Thymus (tissue), 11 donors: ENCODE data around the gene PTPRR. TPM values are rescaled to one million over a fixed set of nuclear protein-coding genes. Genes with fewer than 3 reads are reported as not detected.

Experiments
- DNase-seq, 9 donors: peaks; one replicate each; pipeline ENCODE4 v3.0.0-alpha.2; 2013; ENCODE audit warnings: low spot score in 9 of 9, low read depth in 6 of 9, missing footprints in 1 of 9
- H3K27ac ChIP-seq, 2 donors: one replicate each; pipeline ENCODE4 v1.5.1; 2013; ENCODE audit warnings: control low read depth in 1 of 2, low read depth in 1 of 2, low read length in 1 of 2, mild to moderate bottlenecking in 1 of 2, moderate library complexity in 1 of 2
- H3K27me3 ChIP-seq, 2 donors: one replicate each; pipeline ENCODE4 v1.5.1; 2013; ENCODE audit warnings: low read length in 1 of 2; ENCODE audit not compliant: control insufficient read depth in 2 of 2, insufficient read depth in 1 of 2
- H3K36me3 ChIP-seq, 2 donors: one replicate each; pipeline ENCODE4 v1.5.1; 2013; ENCODE audit warnings: low read length in 1 of 2, mild to moderate bottlenecking in 1 of 2, moderate library complexity in 1 of 2; ENCODE audit not compliant: control insufficient read depth in 2 of 2, insufficient read depth in 2 of 2
- H3K4me1 ChIP-seq, 2 donors: one replicate each; pipeline ENCODE4 v1.5.1; 2013; ENCODE audit warnings: low read length in 2 of 2; ENCODE audit not compliant: control insufficient read depth in 2 of 2, insufficient read depth in 2 of 2
- H3K4me3 ChIP-seq, 2 donors: one replicate each; pipeline ENCODE4 v1.5.1; 2013; ENCODE audit warnings: low read length in 2 of 2, control low read depth in 1 of 2, mild to moderate bottlenecking in 1 of 2
- H3K9me3 ChIP-seq, 2 donors: one replicate each; pipeline ENCODE4 v1.5.1; 2013; ENCODE audit warnings: low read length in 1 of 2, mild to moderate bottlenecking in 1 of 2; ENCODE audit not compliant: control insufficient read depth in 2 of 2, insufficient read depth in 1 of 2
- WGBS: extraction: QIAGEN DNeasy Blood & Tissue Kit; methylation state at CpG from one replicate; pipeline ENCODE4 v1.1.7; 2013; 5-methylcytosine and 5-hydroxymethylcytosine counted together
- polyA plus RNA-seq: library from polyadenylated mRNA; stranded (reverse); fragments of 200-250 nt; gene quantifications from one replicate; pipeline ENCODE4 v1.2.3, GENCODE V29; 2013
- total RNA-seq: library from RNA; stranded (reverse); fragments of 120-200 nt; gene quantifications from one replicate; pipeline ENCODE4 v1.2.4, GENCODE V29; 2013
- donor health status: healthy.

PTPRR gene
- total and polyA plus RNA-seq, 2 donors, result 0.21 to 0.38 TPM

GRCh38 chr12:70920891-70921290 is 353 bp upstream of the PTPRR start:
- WGBS, result 26% methylated on average over 9 of the region's 9 CpGs
- Histone ChIP-seq H3K36me3 (no peaks in the 10 kb centered on the region), H3K4me3 (no peak overlapping the region), H3K4me1 (no peaks in the 10 kb centered on the region), H3K27ac (no peak overlapping the region), H3K27me3 (peaks cover 2 to 21% of the 10 kb centered on the region in 2 donors), H3K9me3 (no peaks in the 10 kb centered on the region)
- no peak for DNase-seq

- Histone ChIP-seq H3K4me3 (no peak overlapping the region), H3K9me3 (no peaks in the 10 kb centered on the region), H3K36me3 (no peaks in the 10 kb centered on the region), H3K4me1 (no peaks in the 10 kb centered on the region), H3K27me3 (peaks cover 2 to 21% of the 10 kb centered on the region in 2 donors), H3K27ac (no peak overlapping the region)
- 26% methylated on average over 10 of the region's 10 CpGs for WGBS
- no peak for DNase-seq
Observed at GRCh38 chr12:70919597-70920035, 922 bp downstream of the PTPRR start.

- Histone ChIP-seq H3K27ac (no peak overlapping the region), H3K9me3 (no peaks in the 10 kb centered on the region), H3K4me3 (no peak overlapping the region), H3K4me1 (no peaks in the 10 kb centered on the region), H3K27me3 (peaks cover 2 to 21% of the 10 kb centered on the region in 2 donors), H3K36me3 (no peaks in the 10 kb centered on the region)
- WGBS, result 87% methylated on average over 2 of the region's 2 CpGs
- DNase-seq, result no peak
Observed at GRCh38 chr12:70919176-70919575, 1.4 kb downstream of the PTPRR start.

GRCh38 chr12:70918321-70918720 is 2.2 kb downstream of the PTPRR start:
- no peak for DNase-seq
- no peak overlapping the region for H3K27ac ChIP-seq
- 95% methylated on average over 1 of the region's 1 CpG for WGBS
- H3K27me3 ChIP-seq, result peaks cover 2 to 21% of the 10 kb centered on the region in 2 donors
- no peak overlapping the region for H3K4me3 ChIP-seq
- no peaks in the 10 kb centered on the region for H3K4me1 ChIP-seq
- no peaks in the 10 kb centered on the region for H3K9me3 ChIP-seq
- H3K36me3 ChIP-seq, result no peaks in the 10 kb centered on the region

- 81% methylated on average over 1 of the region's 1 CpG for WGBS
- Histone ChIP-seq H3K4me1 (no peaks in the 10 kb centered on the region), H3K36me3 (no peaks in the 10 kb centered on the region)
Observed at GRCh38 chr12:70910666-70911065, 9.9 kb downstream of the PTPRR start.

GRCh38 chr12:70908978-70909377 is 11.6 kb downstream of the PTPRR start:
- H3K9me3 ChIP-seq, result no peaks in the 10 kb centered on the region
- H3K27ac ChIP-seq, result no peak overlapping the region
- H3K27me3 ChIP-seq, result no peaks in the 10 kb centered on the region
- no peak overlapping the region for H3K4me3 ChIP-seq
- DNase-seq, result no peak
- no peaks in the 10 kb centered on the region for H3K36me3 ChIP-seq
- 69% methylated on average over 1 of the region's 1 CpG for WGBS
- no peaks in the 10 kb centered on the region for H3K4me1 ChIP-seq

More at GRCh38 chr12:70910666-70911065, 9.9 kb downstream of the PTPRR start:
- Histone ChIP-seq H3K27me3 (no peaks in the 10 kb centered on the region), H3K27ac (no peak overlapping the region), H3K9me3 (no peaks in the 10 kb centered on the region), H3K4me3 (no peak overlapping the region)
- DNase-seq, result no peak

GRCh38 chr12:70907412-70907811 is 13.1 kb downstream of the PTPRR start:
- no peaks in the 10 kb centered on the region for H3K9me3 ChIP-seq
- no peaks in the 10 kb centered on the region for H3K4me1 ChIP-seq
- no peaks in the 10 kb centered on the region for H3K27me3 ChIP-seq
- no peak overlapping the region for H3K4me3 ChIP-seq
- DNase-seq, result no peak
- 93% methylated on average over 2 of the region's 2 CpGs for WGBS
- no peak overlapping the region for H3K27ac ChIP-seq
- H3K36me3 ChIP-seq, result no peaks in the 10 kb centered on the region

GRCh38 chr12:70895956-70896355 is 24.6 kb downstream of the PTPRR start:
- Histone ChIP-seq H3K4me3 (no peak overlapping the region), H3K36me3 (no peaks in the 10 kb centered on the region), H3K27me3 (no peaks in the 10 kb centered on the region), H3K9me3 (no peaks in the 10 kb centered on the region), H3K4me1 (no peaks in the 10 kb centered on the region), H3K27ac (no peak overlapping the region)
- no peak for DNase-seq
- WGBS, result 97% methylated on average over 1 of the region's 1 CpG

- Histone ChIP-seq H3K27ac (no peak overlapping the region), H3K4me1 (no peaks in the 10 kb centered on the region), H3K36me3 (no peaks in the 10 kb centered on the region), H3K27me3 (no peaks in the 10 kb centered on the region), H3K4me3 (no peak overlapping the region), H3K9me3 (no peaks in the 10 kb centered on the region)
- 97% methylated on average over 5 of the region's 5 CpGs for WGBS
- no peak for DNase-seq
Observed at GRCh38 chr12:70892593-70892992, 27.9 kb downstream of the PTPRR start.
